Panc1 (cell line): ENCODE results near the gene PPP2R3A. TPM values are rescaled to one million over a fixed set of nuclear protein-coding genes. Genes with fewer than 3 reads are reported as not detected.

Experiments
- ATAC-seq: fragments of 200-7000 bp; cut with Tn5 transposase; 2 replicates; pipeline ENCODE4 v1.9.1; 2020; ENCODE audit warnings: mild to moderate bottlenecking, moderate library complexity
- BruUV-seq: library from RNA; stranded (reverse); fragments of 400-500 nt; replicated peaks from 2 replicates; lab custom pipeline; 2021; lab: Mats Ljungman, UMichigan
- CTCF ChIA-PET: fragments of 300-600 bp; sonication (Branson Sonifier 250); formaldehyde crosslinking; loops from one replicate; lab custom pipeline; 2022; ENCODE audit warnings: antibody characterized with exemption; lab: Charles Lee
- POLR2A ChIA-PET: fragments of 300-600 bp; sonication (Branson Sonifier 250); formaldehyde crosslinking; loops from one replicate; lab custom pipeline; 2022; ENCODE audit warnings: antibody characterized with exemption; lab: Charles Lee
- DNase-seq: peaks from one replicate; pipeline ENCODE4 v3.0.0-alpha.2; 2010; ENCODE audit warnings: low read depth, low spot score
- H3K27ac ChIP-seq: 2 replicates; pipeline ENCODE4 v1.5.1; 2011; ENCODE audit warnings: mild to moderate bottlenecking, low read length, inconsistent platforms
- H3K27me3 ChIP-seq: fragments of 200-500 bp; sonication (Bioruptor generic); 2 replicates; pipeline ENCODE4 v1.6.0; 2014; ENCODE audit warnings: low read length, inconsistent platforms; ENCODE audit not compliant: control insufficient read depth, insufficient read depth
- H3K36me3 ChIP-seq: fragments of 200-500 bp; sonication (Bioruptor generic); 2 replicates; pipeline ENCODE4 v1.5.1; 2014; ENCODE audit warnings: inconsistent platforms, mild to moderate bottlenecking, low read length, moderate library complexity; ENCODE audit not compliant: control insufficient read depth, insufficient read depth
- H3K4me1 ChIP-seq: 2 replicates; pipeline ENCODE4 v1.5.1; 2011; ENCODE audit warnings: inconsistent platforms, mild to moderate bottlenecking, low read length, moderate library complexity; ENCODE audit not compliant: control insufficient read depth, insufficient read depth
- H3K4me3 ChIP-seq, 2 experiments: 2 replicates each; pipeline ENCODE4 v1.5.1; 2011 to 2012; ENCODE audit warnings: low read depth in 2 of 2, low read length in 2 of 2, mild to moderate bottlenecking in 2 of 2, inconsistent platforms in 1 of 2, moderate library complexity in 1 of 2
- H3K9me3 ChIP-seq: fragments of 200-500 bp; sonication (Bioruptor generic); 2 replicates; pipeline ENCODE4 v1.5.1; 2014; ENCODE audit warnings: low read depth, mild to moderate bottlenecking, inconsistent platforms, low read length, moderate library complexity; ENCODE audit not compliant: control insufficient read depth, insufficient read depth
- POLR2AphosphoS5 ChIP-seq: IDR thresholded peaks from 2 replicates; pipeline ENCODE4 v1.6.1; 2012; ENCODE audit warnings: mild to moderate bottlenecking, low read depth, low read length, moderate library complexity
- SIN3A ChIP-seq: IDR thresholded peaks from 2 replicates; pipeline ENCODE4 v1.6.1; 2012; ENCODE audit warnings: low read depth, mild to moderate bottlenecking, low read length, moderate library complexity, borderline replicate concordance; ENCODE audit not compliant: insufficient read depth
- TCF7L2 ChIP-seq: IDR thresholded peaks from 2 replicates; pipeline ENCODE4 v1.6.1; 2011; ENCODE audit warnings: mild to moderate bottlenecking, low read depth, low read length, inconsistent platforms
- in situ Hi-C: cut with HindIII; loops from 2 replicates; pipeline ENCODE4 v1.10.0; 2016; ENCODE audit warnings: low sequenced_read_pairs, low pct_unique_long_range_greater_than_20kb
- intact Hi-C: fragments of 100-400 bp; cut with micrococcal nuclease; formaldehyde crosslinking; loops from one replicate; pipeline ENCODE4 v1.10.0; 2022; ENCODE audit not compliant: unreplicated experiment
- total RNA-seq: library from RNA; stranded (reverse); gene quantifications from one replicate; pipeline ENCODE4 v1.2.1, GENCODE V29; 2021; ENCODE audit not compliant: unreplicated experiment
- TF ChIP-seq, protein P1 (sequence below), 2 experiments: IDR thresholded peaks; 2 replicates each; pipeline ENCODE4 v1.6.1; 2011 to 2012; ENCODE audit warnings: low read depth in 2 of 2, control low read depth in 1 of 2, low read length in 1 of 2, mild to moderate bottlenecking in 1 of 2, moderate library complexity in 1 of 2; ENCODE audit not compliant: insufficient read depth in 1 of 2
- TF ChIP-seq, protein P2 (sequence below): fragments of 450-650 bp; IDR thresholded peaks from 2 replicates; pipeline ENCODE4 v1.5.1; 2017; ENCODE audit warnings: mild to moderate bottlenecking

PPP2R3A gene
- total RNA-seq, 1 experiment from 2014 or later = 8.1 TPM

DNA sequence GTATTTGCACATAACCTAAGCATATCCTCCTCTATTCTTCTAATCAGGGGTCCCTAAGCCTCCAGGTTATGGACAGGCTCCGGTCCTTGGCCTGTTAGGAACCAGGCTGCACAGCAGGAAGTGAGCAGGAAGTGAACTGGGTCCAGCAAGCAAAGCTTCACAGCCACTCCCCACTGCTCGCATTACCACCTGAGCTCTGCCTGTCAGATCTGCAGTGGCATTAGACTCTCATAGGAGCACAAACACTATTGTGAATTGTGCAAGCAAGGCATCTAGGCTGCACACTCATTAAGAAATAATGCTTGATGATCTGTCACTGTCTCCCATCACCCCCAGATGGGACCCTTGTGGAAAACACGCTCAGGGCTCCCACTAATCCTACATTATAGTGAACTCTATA, 220.8 kb downstream of the PPP2R3A start:
- intact Hi-C loops (no loop called here), in situ Hi-C loops (loop anchor here (10.0 kb wide), 1 partner anchor 558 kb away; no protein-coding TSS in a partner anchor)
- BruUV-seq = no TSS peak
- peak; percentile 66 for ATAC-seq
- H3K9me3 ChIP-seq = no peaks in the 10 kb centered on the region
- peaks cover 56% of the 10 kb centered on the region for H3K4me1 ChIP-seq
- no peak for DNase-seq
- H3K27ac ChIP-seq = no peak overlapping the region
- no peak overlapping the region for H3K4me3 ChIP-seq
- POLR2A ChIA-PET = no interaction called here
- CTCF ChIA-PET = no interaction called here
- TF ChIP-seq TCF7L2 (no peak), SIN3A (no peak), POLR2AphosphoS5 (no peak)
- TF ChIP-seq, protein P1, sequence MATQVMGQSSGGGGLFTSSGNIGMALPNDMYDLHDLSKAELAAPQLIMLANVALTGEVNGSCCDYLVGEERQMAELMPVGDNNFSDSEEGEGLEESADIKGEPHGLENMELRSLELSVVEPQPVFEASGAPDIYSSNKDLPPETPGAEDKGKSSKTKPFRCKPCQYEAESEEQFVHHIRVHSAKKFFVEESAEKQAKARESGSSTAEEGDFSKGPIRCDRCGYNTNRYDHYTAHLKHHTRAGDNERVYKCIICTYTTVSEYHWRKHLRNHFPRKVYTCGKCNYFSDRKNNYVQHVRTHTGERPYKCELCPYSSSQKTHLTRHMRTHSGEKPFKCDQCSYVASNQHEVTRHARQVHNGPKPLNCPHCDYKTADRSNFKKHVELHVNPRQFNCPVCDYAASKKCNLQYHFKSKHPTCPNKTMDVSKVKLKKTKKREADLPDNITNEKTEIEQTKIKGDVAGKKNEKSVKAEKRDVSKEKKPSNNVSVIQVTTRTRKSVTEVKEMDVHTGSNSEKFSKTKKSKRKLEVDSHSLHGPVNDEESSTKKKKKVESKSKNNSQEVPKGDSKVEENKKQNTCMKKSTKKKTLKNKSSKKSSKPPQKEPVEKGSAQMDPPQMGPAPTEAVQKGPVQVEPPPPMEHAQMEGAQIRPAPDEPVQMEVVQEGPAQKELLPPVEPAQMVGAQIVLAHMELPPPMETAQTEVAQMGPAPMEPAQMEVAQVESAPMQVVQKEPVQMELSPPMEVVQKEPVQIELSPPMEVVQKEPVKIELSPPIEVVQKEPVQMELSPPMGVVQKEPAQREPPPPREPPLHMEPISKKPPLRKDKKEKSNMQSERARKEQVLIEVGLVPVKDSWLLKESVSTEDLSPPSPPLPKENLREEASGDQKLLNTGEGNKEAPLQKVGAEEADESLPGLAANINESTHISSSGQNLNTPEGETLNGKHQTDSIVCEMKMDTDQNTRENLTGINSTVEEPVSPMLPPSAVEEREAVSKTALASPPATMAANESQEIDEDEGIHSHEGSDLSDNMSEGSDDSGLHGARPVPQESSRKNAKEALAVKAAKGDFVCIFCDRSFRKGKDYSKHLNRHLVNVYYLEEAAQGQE (IDR thresholded peaks at IDR 0.05; ENCODE audit: insufficient read depth in 1 of 2, low read depth in 2 of 2, low read length in 1 of 2) = no peak
- TF ChIP-seq, protein P2, sequence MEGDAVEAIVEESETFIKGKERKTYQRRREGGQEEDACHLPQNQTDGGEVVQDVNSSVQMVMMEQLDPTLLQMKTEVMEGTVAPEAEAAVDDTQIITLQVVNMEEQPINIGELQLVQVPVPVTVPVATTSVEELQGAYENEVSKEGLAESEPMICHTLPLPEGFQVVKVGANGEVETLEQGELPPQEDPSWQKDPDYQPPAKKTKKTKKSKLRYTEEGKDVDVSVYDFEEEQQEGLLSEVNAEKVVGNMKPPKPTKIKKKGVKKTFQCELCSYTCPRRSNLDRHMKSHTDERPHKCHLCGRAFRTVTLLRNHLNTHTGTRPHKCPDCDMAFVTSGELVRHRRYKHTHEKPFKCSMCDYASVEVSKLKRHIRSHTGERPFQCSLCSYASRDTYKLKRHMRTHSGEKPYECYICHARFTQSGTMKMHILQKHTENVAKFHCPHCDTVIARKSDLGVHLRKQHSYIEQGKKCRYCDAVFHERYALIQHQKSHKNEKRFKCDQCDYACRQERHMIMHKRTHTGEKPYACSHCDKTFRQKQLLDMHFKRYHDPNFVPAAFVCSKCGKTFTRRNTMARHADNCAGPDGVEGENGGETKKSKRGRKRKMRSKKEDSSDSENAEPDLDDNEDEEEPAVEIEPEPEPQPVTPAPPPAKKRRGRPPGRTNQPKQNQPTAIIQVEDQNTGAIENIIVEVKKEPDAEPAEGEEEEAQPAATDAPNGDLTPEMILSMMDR = no peak
- no peaks in the 10 kb centered on the region for H3K36me3 ChIP-seq
- H3K27me3 ChIP-seq = no peaks in the 10 kb centered on the region

DNA sequence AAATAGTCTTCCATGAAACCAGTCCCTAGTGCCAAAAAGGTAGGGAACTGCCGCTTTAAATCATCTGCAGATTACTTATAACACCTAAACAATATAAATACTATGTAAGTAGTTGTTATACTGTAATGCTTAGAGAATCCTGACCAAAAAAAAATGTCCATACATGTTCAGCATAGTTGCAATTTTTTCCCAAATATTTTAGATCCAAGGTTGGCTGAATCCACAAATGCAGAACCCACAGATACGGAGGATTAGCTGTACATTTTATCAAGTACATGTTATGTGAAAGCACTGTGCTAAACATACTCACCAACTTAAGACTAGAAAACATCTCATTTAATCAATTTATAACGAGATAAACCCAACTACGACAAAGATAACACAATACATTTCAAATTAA, 221.3 kb downstream of the PPP2R3A start:
- ChIA-PET CTCF (no interaction called here), POLR2A (no interaction called here)
- intact Hi-C loops (no loop called here), in situ Hi-C loops (loop anchor here (10.0 kb wide), 1 partner anchor 558 kb away; no protein-coding TSS in a partner anchor)
- ATAC-seq (no peak), DNase-seq (no peak)
- Histone ChIP-seq H3K4me1 (peaks cover 53% of the 10 kb centered on the region), H3K4me3 (no peak overlapping the region), H3K27ac (no peak overlapping the region), H3K9me3 (no peaks in the 10 kb centered on the region), H3K36me3 (no peaks in the 10 kb centered on the region), H3K27me3 (no peaks in the 10 kb centered on the region)
- BruUV-seq = no TSS peak
- TF ChIP-seq SIN3A = no peak
- TF ChIP-seq TCF7L2 = no peak
- no peak for TF ChIP-seq POLR2AphosphoS5
- TF ChIP-seq, protein P1 (IDR thresholded peaks at IDR 0.05; ENCODE audit: insufficient read depth in 1 of 2, low read depth in 2 of 2, low read length in 1 of 2) = no peak
- TF ChIP-seq, protein P2 = no peak
